Tibial artery (tissue), 4 donors: Measurements from ENCODE around the gene GANC.

Source experiments
- DNase-seq, 2 donors: peaks; one replicate each; pipeline ENCODE4 v3.0.0-alpha.2; 2019
- H3K27ac ChIP-seq, 2 donors: fragments of 200-600 bp; sonication (generic) in 1 of 2; 1 replicate in 1 of 2; 2 replicates in 1 of 2; pipeline ENCODE4 v1.5.1; 2018 to 2019; ENCODE audit warnings: mild to moderate bottlenecking in 1 of 2
- H3K27me3 ChIP-seq, 2 donors: fragments of 200-600 bp; sonication (generic) in 1 of 2; one replicate each; pipeline versions ENCODE4 v1.5.1 to v1.6.0; 2016 to 2019
- H3K36me3 ChIP-seq, 3 donors: fragments of 200-600 bp; sonication (generic) in 2 of 3; one replicate each; pipeline ENCODE4 v1.5.1; 2016 to 2019; ENCODE audit warnings: mild to moderate bottlenecking in 2 of 3
- H3K4me1 ChIP-seq, 4 donors: fragments of 200-600 bp; sonication (generic) in 2 of 4; 1 replicate in 3 of 4; 2 replicates in 1 of 4; pipeline ENCODE4 v1.5.1; 2016 to 2019
- H3K4me3 ChIP-seq, 2 donors: fragments of 200-600 bp; sonication (generic) in 1 of 2; 1 replicate in 1 of 2; 2 replicates in 1 of 2; pipeline ENCODE4 v1.5.1; 2018 to 2019; ENCODE audit warnings: mild to moderate bottlenecking in 2 of 2
- H3K9me3 ChIP-seq, 3 donors: fragments of 200-600 bp; sonication (generic) in 1 of 3; one replicate each; pipeline ENCODE4 v1.5.1; 2016 to 2019
- intact Hi-C: fragments of 100-400 bp; cut with DNase I; formaldehyde crosslinking; loops from one replicate; pipeline ENCODE4 v1.15.0; 2023; ENCODE audit warnings: low total_unique reads
- TF ChIP-seq, protein P1 (sequence below), 2 experiments: fragments of 200-600 bp in 1 of 2; fragments of 450-650 bp in 1 of 2; IDR thresholded peaks; one replicate each; pipeline ENCODE4 v1.5.1; 2017 to 2019; ENCODE audit warnings: antibody characterized with exemption in 2 of 2, mild to moderate bottlenecking in 1 of 2, moderate library complexity in 1 of 2

GANC gene

DNA sequence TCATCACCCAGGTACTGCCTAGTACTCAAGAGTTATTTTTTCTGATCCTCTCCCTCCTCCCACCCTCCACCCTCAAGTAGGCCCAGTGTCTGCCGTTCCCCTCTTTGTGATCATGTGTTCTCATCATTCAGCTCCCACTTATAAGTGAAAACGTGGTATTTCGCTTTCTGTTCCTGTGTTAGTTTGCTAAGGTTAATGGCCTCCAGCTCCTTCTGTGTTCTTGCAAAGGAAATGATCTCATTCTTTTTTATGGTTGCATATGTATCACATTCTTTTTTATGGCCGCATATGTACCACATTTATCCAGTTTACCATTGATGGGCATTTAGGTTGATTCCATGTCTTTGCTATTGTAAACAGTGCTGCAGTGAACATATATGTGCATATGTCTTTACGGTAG lies 8.2 kb upstream of the GANC start:
- TF ChIP-seq, protein P1, sequence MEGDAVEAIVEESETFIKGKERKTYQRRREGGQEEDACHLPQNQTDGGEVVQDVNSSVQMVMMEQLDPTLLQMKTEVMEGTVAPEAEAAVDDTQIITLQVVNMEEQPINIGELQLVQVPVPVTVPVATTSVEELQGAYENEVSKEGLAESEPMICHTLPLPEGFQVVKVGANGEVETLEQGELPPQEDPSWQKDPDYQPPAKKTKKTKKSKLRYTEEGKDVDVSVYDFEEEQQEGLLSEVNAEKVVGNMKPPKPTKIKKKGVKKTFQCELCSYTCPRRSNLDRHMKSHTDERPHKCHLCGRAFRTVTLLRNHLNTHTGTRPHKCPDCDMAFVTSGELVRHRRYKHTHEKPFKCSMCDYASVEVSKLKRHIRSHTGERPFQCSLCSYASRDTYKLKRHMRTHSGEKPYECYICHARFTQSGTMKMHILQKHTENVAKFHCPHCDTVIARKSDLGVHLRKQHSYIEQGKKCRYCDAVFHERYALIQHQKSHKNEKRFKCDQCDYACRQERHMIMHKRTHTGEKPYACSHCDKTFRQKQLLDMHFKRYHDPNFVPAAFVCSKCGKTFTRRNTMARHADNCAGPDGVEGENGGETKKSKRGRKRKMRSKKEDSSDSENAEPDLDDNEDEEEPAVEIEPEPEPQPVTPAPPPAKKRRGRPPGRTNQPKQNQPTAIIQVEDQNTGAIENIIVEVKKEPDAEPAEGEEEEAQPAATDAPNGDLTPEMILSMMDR (IDR thresholded peaks at IDR 0.05) = no peak
- no peak overlapping the region for H3K4me3 ChIP-seq
- peaks cover 0 to 9% (median 4%) of the 10 kb centered on the region in 4 donors for H3K4me1 ChIP-seq
- peaks cover 57 to 85% (median 60%) of the 10 kb centered on the region in 3 donors for H3K36me3 ChIP-seq
- H3K9me3 ChIP-seq = no peaks in the 10 kb centered on the region
- intact Hi-C loops = no loop called here
- no peaks in the 10 kb centered on the region for H3K27me3 ChIP-seq
- no peak for DNase-seq
- no peak overlapping the region for H3K27ac ChIP-seq

DNA sequence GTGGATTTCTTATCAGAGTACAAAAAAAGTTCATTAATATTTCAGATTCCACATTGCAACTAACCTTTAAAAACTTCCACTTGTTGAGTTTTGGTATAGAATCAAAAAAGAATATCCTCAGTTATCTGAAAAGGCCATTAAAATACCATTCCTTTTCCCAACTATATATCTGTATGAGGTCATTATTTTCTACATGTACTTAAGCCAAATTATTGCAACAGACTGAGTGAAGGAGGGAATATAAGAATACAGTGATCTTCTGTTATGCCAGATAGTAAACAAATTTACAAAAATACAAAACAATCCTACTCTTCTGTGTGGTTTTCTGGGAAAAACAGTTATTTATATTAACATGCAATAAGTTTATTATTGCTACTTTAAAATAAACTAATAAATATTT lies 5.7 kb upstream of the GANC start:
- TF ChIP-seq, protein P1 (IDR thresholded peaks at IDR 0.05) = no peak

DNA sequence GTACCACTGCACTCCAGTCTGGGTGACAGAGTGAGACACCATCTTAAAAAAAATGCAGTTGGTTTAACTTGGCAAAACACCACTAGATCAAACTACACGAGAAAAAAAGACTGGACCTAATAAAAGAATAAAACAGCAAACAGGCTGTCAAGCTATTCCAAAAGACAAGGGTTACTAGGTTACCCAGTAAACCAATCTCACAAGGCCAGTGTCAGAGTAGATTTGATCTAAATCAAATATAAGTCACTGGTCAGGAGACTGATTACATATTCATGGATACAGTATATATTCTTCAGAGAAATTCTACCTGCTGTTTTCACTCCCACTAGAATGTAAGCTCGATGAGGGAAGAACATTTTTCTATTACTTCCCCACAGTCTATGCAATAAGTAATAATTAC lies 2.5 kb upstream of the GANC start:
- DNase-seq = no peak
- Histone ChIP-seq H3K4me1 (peaks cover 0 to 48% (median 30%) of the 10 kb centered on the region in 4 donors), H3K4me3 (no peak overlapping the region), H3K27ac (no peak overlapping the region), H3K9me3 (no peaks in the 10 kb centered on the region), H3K27me3 (no peaks in the 10 kb centered on the region), H3K36me3 (peaks cover 7 to 30% (median 11%) of the 10 kb centered on the region in 3 donors)
- TF ChIP-seq, protein P1 (IDR thresholded peaks at IDR 0.05) = no peak
- intact Hi-C loops = no loop called here

More for the DNA sequence above, 5.7 kb upstream of the GANC start:
- intact Hi-C loops = no loop called here
- Histone ChIP-seq H3K27ac (no peak overlapping the region), H3K9me3 (no peaks in the 10 kb centered on the region), H3K36me3 (peaks cover 33 to 61% (median 38%) of the 10 kb centered on the region in 3 donors), H3K4me1 (peaks cover 0 to 33% (median 20%) of the 10 kb centered on the region in 4 donors), H3K4me3 (no peak overlapping the region), H3K27me3 (no peaks in the 10 kb centered on the region)
- no peak for DNase-seq

DNA sequence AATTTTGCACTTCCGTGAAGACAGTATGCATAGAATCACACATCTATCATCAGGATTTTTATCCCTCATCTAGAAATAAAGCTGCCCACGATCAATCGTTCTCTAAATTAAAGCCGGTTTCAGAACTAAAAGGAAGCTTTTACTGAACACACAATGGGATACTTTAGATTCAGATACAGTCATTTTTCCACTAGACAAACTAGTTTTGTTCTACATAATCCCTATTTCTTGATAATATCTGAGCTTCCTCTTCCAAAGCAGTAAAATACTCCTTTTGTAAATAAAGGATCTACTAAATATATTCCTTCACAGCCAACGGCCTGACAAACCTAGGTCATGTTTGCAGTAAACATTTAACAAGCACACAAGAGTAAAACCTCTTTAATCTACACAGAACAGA lies 2.0 kb upstream of the GANC start:
- no peak for DNase-seq
- Histone ChIP-seq H3K4me3 (no peak overlapping the region), H3K36me3 (peaks cover 7 to 25% (median 7%) of the 10 kb centered on the region in 3 donors), H3K9me3 (no peaks in the 10 kb centered on the region), H3K27me3 (no peaks in the 10 kb centered on the region), H3K4me1 (peaks cover 0 to 53% (median 32%) of the 10 kb centered on the region in 4 donors), H3K27ac (peak overlapping the region in 1 of 2 donors; percentile 95)
- TF ChIP-seq, protein P1 (IDR thresholded peaks at IDR 0.05) = no peak
- intact Hi-C loops = no loop called here

DNA sequence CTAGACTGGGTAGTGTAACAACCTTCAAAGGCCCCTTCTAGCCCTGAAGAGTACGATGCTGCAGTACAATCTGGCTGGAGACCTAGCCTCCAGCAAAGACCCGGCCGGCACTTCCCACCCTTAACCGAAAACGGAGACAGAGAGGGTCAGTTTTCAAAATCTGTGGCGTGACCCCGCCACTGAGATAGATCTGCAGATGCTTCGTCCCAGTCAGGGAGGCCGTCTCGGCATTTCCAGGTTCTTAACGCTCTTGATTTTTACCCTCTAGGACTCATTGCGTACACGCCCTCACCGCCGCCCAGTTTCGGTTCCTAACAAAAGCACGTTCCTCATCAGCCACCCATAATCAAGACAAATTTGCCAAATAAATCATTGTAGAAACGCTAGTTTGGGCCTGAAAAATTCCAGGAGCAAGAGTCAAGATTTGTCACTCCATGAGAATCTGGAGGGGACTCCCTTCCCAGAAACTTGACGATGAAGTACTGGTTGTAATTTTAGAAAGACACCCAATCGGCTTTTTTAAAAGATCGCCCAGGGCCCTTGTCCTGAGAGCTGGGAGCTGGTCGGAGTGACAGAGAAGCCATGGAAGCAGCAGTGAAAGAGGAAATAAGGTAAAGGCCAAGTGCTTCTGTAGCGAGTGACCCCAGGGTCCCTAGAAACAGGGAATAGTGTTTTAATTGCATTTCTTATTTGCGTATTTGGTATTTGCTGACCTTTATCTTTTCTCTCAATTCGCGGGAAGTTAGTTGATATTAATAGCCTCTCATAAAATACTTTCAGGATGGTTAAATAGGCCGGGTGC lies 1.1 kb downstream of the GANC start:
- peaks cover 6 to 10% (median 9%) of the 10 kb centered on the region in 3 donors for H3K36me3 ChIP-seq
- no peaks in the 10 kb centered on the region for H3K27me3 ChIP-seq
- H3K9me3 ChIP-seq = no peaks in the 10 kb centered on the region
- peak overlapping the region; percentile 67 to 83 for H3K4me3 ChIP-seq
- H3K4me1 ChIP-seq = peaks cover 0 to 52% (median 31%) of the 10 kb centered on the region in 4 donors
- intact Hi-C loops = no loop called here
- peak overlapping the region; percentile 95 to 97 for H3K27ac ChIP-seq
- peak; percentile 73 to 82 for DNase-seq
- TF ChIP-seq, protein P1 (IDR thresholded peaks at IDR 0.05) = no peak
